B cell (primary cell): Measurements from ENCODE around the gene ASF1A.

Source experiments
- CTCF ChIP-seq: fragments of 200-600 bp; IDR thresholded peaks from one replicate; pipeline ENCODE4 v1.8.0; 2022; ENCODE audit warnings: antibody characterized with exemption, mild to moderate bottlenecking
- EZH2 ChIP-seq: IDR thresholded peaks from 2 replicates; pipeline ENCODE4 v1.6.1; 2012; ENCODE audit warnings: borderline replicate concordance, low read depth, mild to moderate bottlenecking, moderate library complexity, low read length; ENCODE audit not compliant: insufficient read depth, poor library complexity, severe bottlenecking

GRCh38 chr6:118895859-118896258 lies 1.9 kb downstream of the ASF1A start:
- TF ChIP-seq CTCF (no peak), EZH2 (no peak)
